Neural crest cell (in vitro differentiated cells): Measurements from ENCODE around the gene RPS15. TPM values are rescaled to one million over a fixed set of nuclear protein-coding genes. Genes with fewer than 3 reads are reported as not detected.

Source experiments
- DNase-seq: peaks from one replicate; pipeline ENCODE4 v3.0.0; 2021; ENCODE audit warnings: low read depth, mixed read lengths, low spot score
- H3K27ac Mint-ChIP-seq: one replicate; pipeline ENCODE4 v1.8.0; 2021; ENCODE audit warnings: mild to moderate bottlenecking, mixed read lengths; ENCODE audit not compliant: unreplicated experiment
- H3K27me3 Mint-ChIP-seq: 2 replicates; pipeline ENCODE4 v1.8.0; 2021; ENCODE audit warnings: low read depth, mild to moderate bottlenecking, mixed read lengths
- H3K36me3 Mint-ChIP-seq: 2 replicates; pipeline ENCODE4 v1.8.0; 2021; ENCODE audit warnings: low read depth, mild to moderate bottlenecking, mixed read lengths
- H3K4me1 Mint-ChIP-seq: 2 replicates; pipeline ENCODE4 v1.8.0; 2021; ENCODE audit warnings: mixed read lengths
- H3K4me3 Mint-ChIP-seq: one replicate; pipeline ENCODE4 v1.8.0; 2021; ENCODE audit warnings: mild to moderate bottlenecking, mixed read lengths
- H3K9me3 Mint-ChIP-seq: 2 replicates; pipeline ENCODE4 v1.8.0; 2021; ENCODE audit warnings: mixed read lengths
- CTCF ChIP-seq: fragments of 200-600 bp; sonication (generic); conservative IDR thresholded peaks from 2 replicates; pipeline ENCODE4 v1.5.0; 2021; ENCODE audit warnings: antibody characterized with exemption, mild to moderate bottlenecking
- total RNA-seq: library from RNA; stranded (reverse); gene quantifications from 2 replicates; pipeline ENCODE4 v1.2.1, GENCODE V29; 2021

The RPS15 gene
- total RNA-seq, 1 donor from 2014 or later = 1,580 TPM

GRCh38 chr19:1424192-1424955, 13.8 kb upstream of the RPS15 start:
- no peak for TF ChIP-seq CTCF
- Mint-ChIP-seq H3K27ac (no peak overlapping the region), H3K36me3 (peaks cover 13% of the 10 kb centered on the region), H3K4me1 (peaks cover 14% of the 10 kb centered on the region), H3K9me3 (no peaks in the 10 kb centered on the region), H3K4me3 (no peak overlapping the region), H3K27me3 (no peaks in the 10 kb centered on the region)
- no peak for DNase-seq

GRCh38 chr19:1425102-1425837, 12.9 kb upstream of the RPS15 start:
- peaks cover 14% of the 10 kb centered on the region for H3K4me1 Mint-ChIP-seq
- peaks cover 9% of the 10 kb centered on the region for H3K36me3 Mint-ChIP-seq
- no peaks in the 10 kb centered on the region for H3K9me3 Mint-ChIP-seq
- H3K27ac Mint-ChIP-seq = peak overlapping the region; percentile 35
- H3K4me3 Mint-ChIP-seq = peak overlapping the region; percentile 27
- no peaks in the 10 kb centered on the region for H3K27me3 Mint-ChIP-seq
- TF ChIP-seq CTCF = no peak
- DNase-seq = no peak

DNA sequence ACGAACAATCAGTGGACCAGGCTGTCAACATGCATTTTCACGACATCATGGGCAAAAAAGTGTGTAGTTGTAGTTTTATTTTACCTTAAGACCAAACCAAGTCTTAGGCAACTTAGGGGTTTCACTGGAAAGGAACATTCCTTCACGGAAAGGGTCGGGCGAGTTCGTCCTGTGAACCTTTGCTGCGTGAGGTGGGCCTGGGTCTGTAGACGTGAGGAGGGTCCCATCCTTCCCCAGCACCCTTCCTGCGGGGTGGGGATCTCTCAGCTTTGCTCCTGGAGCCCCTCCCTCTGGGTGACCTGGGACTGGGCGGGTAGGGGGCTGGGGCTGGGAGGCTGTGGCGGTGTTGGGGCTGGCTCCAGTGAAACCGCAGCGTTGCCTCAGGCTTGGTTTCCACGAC, 12.3 kb upstream of the RPS15 start:
- H3K27me3 Mint-ChIP-seq = no peaks in the 10 kb centered on the region
- H3K36me3 Mint-ChIP-seq = peaks cover 7% of the 10 kb centered on the region
- peak overlapping the region; percentile 19 for H3K4me3 Mint-ChIP-seq
- peaks cover 14% of the 10 kb centered on the region for H3K4me1 Mint-ChIP-seq
- H3K27ac Mint-ChIP-seq = peak overlapping the region; percentile 35
- DNase-seq = no peak
- no peaks in the 10 kb centered on the region for H3K9me3 Mint-ChIP-seq
- no peak for TF ChIP-seq CTCF

GRCh38 chr19:1426736-1427135, 11.5 kb upstream of the RPS15 start:
- H3K27me3 Mint-ChIP-seq = no peaks in the 10 kb centered on the region
- H3K27ac Mint-ChIP-seq = no peak overlapping the region
- H3K9me3 Mint-ChIP-seq = no peaks in the 10 kb centered on the region
- peaks cover 14% of the 10 kb centered on the region for H3K4me1 Mint-ChIP-seq
- TF ChIP-seq CTCF = no peak
- no peak for DNase-seq
- peaks cover 7% of the 10 kb centered on the region for H3K36me3 Mint-ChIP-seq
- no peak overlapping the region for H3K4me3 Mint-ChIP-seq

GRCh38 chr19:1427221-1427920, 10.8 kb upstream of the RPS15 start:
- H3K27ac Mint-ChIP-seq = no peak overlapping the region
- no peaks in the 10 kb centered on the region for H3K9me3 Mint-ChIP-seq

More at GRCh38 chr19:1427221-1427920, 10.8 kb upstream of the RPS15 start:
- peaks cover 14% of the 10 kb centered on the region for H3K4me1 Mint-ChIP-seq
- peaks cover 7% of the 10 kb centered on the region for H3K36me3 Mint-ChIP-seq
- no peaks in the 10 kb centered on the region for H3K27me3 Mint-ChIP-seq
- no peak overlapping the region for H3K4me3 Mint-ChIP-seq
- no peak for TF ChIP-seq CTCF
- no peak for DNase-seq
